ENCODE data around the gene SPINDOC.

GRCh38 chr11:63804259-63804658, 9.0 kb upstream of the SPINDOC start:
- TF ChIP-seq EZH2 (IDR thresholded peaks at IDR 0.05; ENCODE audit: insufficient read depth, low read length) = no peak
- no peak for TF ChIP-seq CTCF (IDR thresholded peaks at IDR 0.05; ENCODE audit: insufficient read depth, low read depth, low read length)
